Measurements from ENCODE around the gene CCER1. TPM values are rescaled to one million over a fixed set of nuclear protein-coding genes. Genes with fewer than 3 reads are reported as not detected.

CCER1 gene
- total and polyA plus RNA-seq, 4 experiments from 2014 or later, result not detected

DNA sequence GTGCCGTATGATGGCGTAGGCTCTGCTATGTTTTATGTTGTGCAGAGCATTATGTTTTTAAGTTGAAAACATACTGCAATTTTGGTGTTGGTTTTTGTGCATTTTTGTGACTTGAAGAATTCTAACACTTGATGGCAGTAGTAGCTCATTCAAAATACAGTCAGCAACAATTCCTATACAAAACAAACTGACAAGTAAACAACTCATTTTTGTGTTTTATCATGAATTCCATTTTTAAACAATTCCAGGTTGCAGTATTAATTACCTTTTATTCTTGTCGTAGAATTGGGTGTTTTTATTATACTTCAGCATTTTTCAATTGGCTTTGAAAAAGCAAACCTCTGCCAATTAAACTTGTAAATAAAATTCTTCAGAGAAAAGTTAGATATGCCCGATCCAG, 4.1 kb upstream of the CCER1 start:
- Mint-ChIP-seq H3K4me1 (no peaks in the 10 kb centered on the region), H3K9me3 (no peaks in the 10 kb centered on the region), H3K27me3 (no peaks in the 10 kb centered on the region), H3K4me3 (no peak overlapping the region), H3K27ac (no peak overlapping the region), H3K36me3 (no peaks in the 10 kb centered on the region)
- DNase-seq, result no peak
- Histone ChIP-seq H3K4me3 (ENCODE audit: low read length in 2 of 2) (no peak overlapping the region), H3K27ac (ENCODE audit: low read depth, low read length) (no peak overlapping the region), H3K9me3 (ENCODE audit: control insufficient read depth in 1 of 2, low read length in 2 of 2) (no peaks in the 10 kb centered on the region), H3K27me3 (ENCODE audit: insufficient read depth, low read length) (no peaks in the 10 kb centered on the region), H3K4me1 (ENCODE audit: insufficient read depth, low read length) (no peaks in the 10 kb centered on the region), H3K36me3 (ENCODE audit: insufficient read depth, low read length) (no peaks in the 10 kb centered on the region)
- ChIA-PET CTCF (ENCODE audit: partially characterized antibody) (interaction anchor here (0.8 to 2.8 kb wide), 4 partner anchors 10 to 1941 kb away, joined by 3 to 13 read pairs (median 4); no protein-coding TSS in a partner anchor), POLR2A (ENCODE audit: partially characterized antibody) (no interaction called here)
- intact Hi-C loops (cut with micrococcal nuclease), result loop anchor here (1.0 to 5.0 kb wide), 3 partner anchors 1416 to 1942 kb away; no protein-coding TSS in a partner anchor

DNA sequence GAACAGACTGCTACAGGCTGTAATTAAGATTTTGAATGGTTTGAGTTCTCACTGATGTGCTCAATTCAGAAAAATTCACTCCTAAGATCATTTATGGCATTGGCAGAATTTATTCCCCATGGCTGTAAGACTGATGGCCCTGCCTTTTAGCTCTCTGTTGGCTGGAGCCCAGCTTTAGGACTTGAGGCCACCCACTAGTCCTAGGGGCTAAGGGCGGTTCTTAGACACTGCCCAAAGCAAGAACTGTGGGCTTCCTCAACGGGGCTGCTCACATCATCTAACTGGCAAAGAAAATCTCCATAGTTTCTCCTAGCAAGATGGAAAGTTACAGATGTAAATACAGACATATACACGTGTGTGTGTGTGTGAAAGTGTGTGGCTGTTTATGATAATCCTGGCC, 3.4 kb upstream of the CCER1 start:
- Histone ChIP-seq H3K27me3 (ENCODE audit: insufficient read depth, low read length) (no peaks in the 10 kb centered on the region), H3K27ac (ENCODE audit: low read depth, low read length) (no peak overlapping the region), H3K36me3 (ENCODE audit: insufficient read depth, low read length) (no peaks in the 10 kb centered on the region), H3K4me3 (ENCODE audit: low read length in 2 of 2) (no peak overlapping the region), H3K4me1 (ENCODE audit: insufficient read depth, low read length) (no peaks in the 10 kb centered on the region), H3K9me3 (ENCODE audit: control insufficient read depth in 1 of 2, low read length in 2 of 2) (no peaks in the 10 kb centered on the region)
- H3K27ac Mint-ChIP-seq, result no peak overlapping the region
- intact Hi-C loops (cut with micrococcal nuclease), result loop anchor here (5.0 kb wide), 2 partner anchors 1491 to 1941 kb away; no protein-coding TSS in a partner anchor
- H3K36me3 Mint-ChIP-seq, result no peaks in the 10 kb centered on the region
- no peaks in the 10 kb centered on the region for H3K4me1 Mint-ChIP-seq
- CTCF ChIA-PET (ENCODE audit: partially characterized antibody), result interaction anchor here (1.5 to 2.8 kb wide), 3 partner anchors 13 to 1941 kb away, joined by 3 to 13 read pairs (median 7); no protein-coding TSS in a partner anchor
- peaks cover 0 to 3% of the 10 kb centered on the region in 2 donors for H3K27me3 Mint-ChIP-seq
- POLR2A ChIA-PET (ENCODE audit: partially characterized antibody), result no interaction called here
- H3K4me3 Mint-ChIP-seq, result no peak overlapping the region
- DNase-seq, result no peak
- no peaks in the 10 kb centered on the region for H3K9me3 Mint-ChIP-seq

DNA sequence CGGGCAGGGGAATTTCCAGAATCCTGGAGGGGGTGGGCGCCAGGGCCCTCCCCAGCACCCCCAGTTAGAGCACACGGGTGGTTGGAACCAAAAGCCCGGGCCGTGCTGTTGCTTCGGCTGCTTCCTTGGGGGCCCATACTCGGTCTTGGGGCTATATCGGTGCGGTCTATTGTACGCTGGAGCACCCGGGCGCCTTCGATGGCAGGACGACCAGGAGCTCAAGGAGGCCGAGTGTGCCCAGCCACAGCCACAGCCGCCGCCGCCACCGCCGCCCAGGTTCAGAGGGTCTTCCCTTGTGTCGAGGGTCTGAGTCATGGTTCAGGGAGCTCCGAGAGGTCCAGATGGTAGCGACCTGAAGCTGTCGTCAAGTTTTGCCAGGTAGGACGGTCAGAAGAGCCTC, 548 bp downstream of the CCER1 start:
- no peak overlapping the region for H3K4me3 Mint-ChIP-seq
- no peak overlapping the region for H3K27ac Mint-ChIP-seq
- Histone ChIP-seq H3K4me1 (ENCODE audit: insufficient read depth, low read length) (no peaks in the 10 kb centered on the region), H3K9me3 (ENCODE audit: control insufficient read depth in 1 of 2, low read length in 2 of 2) (no peaks in the 10 kb centered on the region), H3K27ac (ENCODE audit: low read depth, low read length) (no peak overlapping the region), H3K27me3 (ENCODE audit: insufficient read depth, low read length) (no peaks in the 10 kb centered on the region), H3K36me3 (ENCODE audit: insufficient read depth, low read length) (no peaks in the 10 kb centered on the region), H3K4me3 (ENCODE audit: low read length in 2 of 2) (no peak overlapping the region)
- ChIA-PET CTCF (ENCODE audit: partially characterized antibody) (no interaction called here), POLR2A (ENCODE audit: partially characterized antibody) (no interaction called here)
- H3K36me3 Mint-ChIP-seq, result no peaks in the 10 kb centered on the region
- H3K27me3 Mint-ChIP-seq, result peaks cover 0 to 3% of the 10 kb centered on the region in 2 donors
- no peak for DNase-seq
- no peaks in the 10 kb centered on the region for H3K9me3 Mint-ChIP-seq
- intact Hi-C loops (cut with micrococcal nuclease), result no loop called here
- no peaks in the 10 kb centered on the region for H3K4me1 Mint-ChIP-seq

DNA sequence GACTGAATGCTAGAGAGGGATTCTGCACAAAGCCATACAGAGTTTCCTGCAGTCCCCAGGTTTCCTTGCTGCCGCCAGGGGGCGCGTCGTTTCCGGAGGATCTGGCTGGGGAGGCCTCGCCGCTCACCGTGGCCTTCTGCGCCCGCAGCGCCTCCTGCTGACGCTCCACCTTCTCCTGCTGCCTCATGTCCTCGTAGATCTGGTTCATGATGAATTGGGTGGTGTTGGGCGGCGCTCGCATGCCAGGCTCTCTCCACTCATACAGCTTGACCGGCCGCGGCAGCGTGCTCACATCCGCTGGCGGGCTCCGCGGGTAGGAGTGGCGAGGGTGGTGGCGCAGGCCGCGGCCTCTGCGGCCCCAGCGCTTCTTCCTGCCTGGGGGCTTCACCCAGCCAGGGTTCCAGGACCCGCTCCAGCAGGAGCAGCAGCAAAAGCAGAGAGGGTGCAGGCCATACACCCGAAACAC, 987 bp downstream of the CCER1 start:
- no peak overlapping the region for H3K4me3 ChIP-seq (ENCODE audit: low read length in 2 of 2)
- Mint-ChIP-seq H3K27ac (no peak overlapping the region), H3K27me3 (peaks cover 0 to 3% of the 10 kb centered on the region in 2 donors), H3K4me3 (no peak overlapping the region), H3K4me1 (no peaks in the 10 kb centered on the region), H3K9me3 (no peaks in the 10 kb centered on the region), H3K36me3 (no peaks in the 10 kb centered on the region)
- no peaks in the 10 kb centered on the region for H3K4me1 ChIP-seq (ENCODE audit: insufficient read depth, low read length)
- CTCF ChIA-PET (ENCODE audit: partially characterized antibody), result no interaction called here
- no peak overlapping the region for H3K27ac ChIP-seq (ENCODE audit: low read depth, low read length)
- POLR2A ChIA-PET (ENCODE audit: partially characterized antibody), result no interaction called here
- no peaks in the 10 kb centered on the region for H3K27me3 ChIP-seq (ENCODE audit: insufficient read depth, low read length)
- H3K36me3 ChIP-seq (ENCODE audit: insufficient read depth, low read length), result no peaks in the 10 kb centered on the region
- intact Hi-C loops (cut with micrococcal nuclease), result no loop called here
- H3K9me3 ChIP-seq (ENCODE audit: control insufficient read depth in 1 of 2, low read length in 2 of 2), result no peaks in the 10 kb centered on the region
- DNase-seq, result no peak

DNA sequence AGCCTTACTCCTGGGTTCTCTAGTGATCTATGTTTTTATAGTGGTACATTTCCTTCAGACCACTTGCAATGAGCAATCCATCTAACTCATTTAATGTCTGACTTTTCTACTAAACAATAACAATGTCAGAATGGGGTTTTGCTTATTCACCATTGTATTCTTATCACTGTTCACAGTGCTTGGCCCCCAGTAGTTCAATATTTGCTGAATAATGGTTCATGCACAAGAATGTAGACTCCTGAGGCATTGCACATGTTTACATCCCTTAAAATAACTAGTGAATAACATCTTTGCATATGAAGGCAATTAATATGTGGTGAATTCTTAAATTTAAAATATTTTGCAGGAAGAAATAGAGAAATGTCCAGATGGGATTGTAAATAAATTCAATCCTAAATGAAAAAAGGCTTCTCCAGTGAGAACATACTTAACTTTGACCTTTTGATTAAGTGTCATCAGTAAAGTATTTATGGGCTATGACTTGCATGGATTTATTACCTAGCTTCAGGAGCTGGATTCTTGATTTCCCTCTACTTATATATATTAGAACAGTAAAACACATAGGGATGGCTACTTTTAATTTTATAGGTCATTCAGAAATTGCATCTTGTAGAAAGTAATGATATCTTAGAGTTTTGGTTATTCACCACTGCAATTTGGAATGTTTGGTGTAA, 3.4 kb downstream of the CCER1 start:
- Mint-ChIP-seq H3K36me3 (no peaks in the 10 kb centered on the region), H3K27me3 (peaks cover 0 to 3% of the 10 kb centered on the region in 2 donors), H3K4me1 (no peaks in the 10 kb centered on the region), H3K4me3 (no peak overlapping the region), H3K27ac (no peak overlapping the region), H3K9me3 (no peaks in the 10 kb centered on the region)
- H3K27me3 ChIP-seq (ENCODE audit: insufficient read depth, low read length), result no peaks in the 10 kb centered on the region
- H3K9me3 ChIP-seq (ENCODE audit: control insufficient read depth in 1 of 2, low read length in 2 of 2), result no peaks in the 10 kb centered on the region
- no peak for DNase-seq
- no peaks in the 10 kb centered on the region for H3K4me1 ChIP-seq (ENCODE audit: insufficient read depth, low read length)
- no peaks in the 10 kb centered on the region for H3K36me3 ChIP-seq (ENCODE audit: insufficient read depth, low read length)
- ChIA-PET POLR2A (ENCODE audit: partially characterized antibody) (no interaction called here), CTCF (ENCODE audit: partially characterized antibody) (interaction anchor here (1.1 to 1.2 kb wide), 2 partner anchors 8 to 10 kb away, joined by 3 to 4 read pairs; no protein-coding TSS in a partner anchor)
- intact Hi-C loops (cut with micrococcal nuclease), result no loop called here
- H3K4me3 ChIP-seq (ENCODE audit: low read length in 2 of 2), result no peak overlapping the region
- H3K27ac ChIP-seq (ENCODE audit: low read depth, low read length), result no peak overlapping the region

DNA sequence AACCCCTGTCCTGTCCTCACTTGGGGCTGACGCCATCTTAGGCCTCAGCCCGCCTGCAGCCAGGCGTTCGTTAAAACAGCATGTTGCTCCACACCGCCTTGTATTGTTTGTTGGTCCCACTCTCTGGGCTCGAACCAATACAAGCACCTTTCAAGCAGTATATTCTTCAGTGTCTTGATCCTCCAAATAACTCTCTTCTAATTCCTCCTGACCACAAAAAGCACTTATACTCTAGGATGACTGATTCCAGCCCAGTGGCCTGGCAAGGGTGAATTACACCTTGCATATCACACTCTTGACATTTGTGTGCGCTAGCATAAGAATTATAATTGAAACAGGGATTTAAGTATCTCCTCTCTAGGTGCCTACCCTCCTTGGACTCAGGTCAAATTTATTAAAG, 7.1 kb downstream of the CCER1 start:
- Histone ChIP-seq H3K4me1 (ENCODE audit: insufficient read depth, low read length) (no peaks in the 10 kb centered on the region), H3K4me3 (ENCODE audit: low read length in 2 of 2) (no peak overlapping the region), H3K9me3 (ENCODE audit: control insufficient read depth in 1 of 2, low read length in 2 of 2) (no peaks in the 10 kb centered on the region), H3K27ac (ENCODE audit: low read depth, low read length) (no peak overlapping the region), H3K27me3 (ENCODE audit: insufficient read depth, low read length) (no peaks in the 10 kb centered on the region), H3K36me3 (ENCODE audit: insufficient read depth, low read length) (no peaks in the 10 kb centered on the region)
- no peaks in the 10 kb centered on the region for H3K27me3 Mint-ChIP-seq
- H3K27ac Mint-ChIP-seq, result no peak overlapping the region
- H3K36me3 Mint-ChIP-seq, result no peaks in the 10 kb centered on the region
- ChIA-PET CTCF (ENCODE audit: partially characterized antibody) (interaction anchor here (1.2 kb wide), 1 partner anchor 11 kb away, joined by 3 read pairs; no protein-coding TSS in a partner anchor), POLR2A (ENCODE audit: partially characterized antibody) (no interaction called here)
- H3K4me3 Mint-ChIP-seq, result no peak overlapping the region
- intact Hi-C loops (cut with micrococcal nuclease), result loop anchor here (10.0 kb wide), 1 partner anchor 1707 kb away; no protein-coding TSS in a partner anchor
- no peak for DNase-seq
- H3K4me1 Mint-ChIP-seq, result no peaks in the 10 kb centered on the region
- H3K9me3 Mint-ChIP-seq, result no peaks in the 10 kb centered on the region

DNA sequence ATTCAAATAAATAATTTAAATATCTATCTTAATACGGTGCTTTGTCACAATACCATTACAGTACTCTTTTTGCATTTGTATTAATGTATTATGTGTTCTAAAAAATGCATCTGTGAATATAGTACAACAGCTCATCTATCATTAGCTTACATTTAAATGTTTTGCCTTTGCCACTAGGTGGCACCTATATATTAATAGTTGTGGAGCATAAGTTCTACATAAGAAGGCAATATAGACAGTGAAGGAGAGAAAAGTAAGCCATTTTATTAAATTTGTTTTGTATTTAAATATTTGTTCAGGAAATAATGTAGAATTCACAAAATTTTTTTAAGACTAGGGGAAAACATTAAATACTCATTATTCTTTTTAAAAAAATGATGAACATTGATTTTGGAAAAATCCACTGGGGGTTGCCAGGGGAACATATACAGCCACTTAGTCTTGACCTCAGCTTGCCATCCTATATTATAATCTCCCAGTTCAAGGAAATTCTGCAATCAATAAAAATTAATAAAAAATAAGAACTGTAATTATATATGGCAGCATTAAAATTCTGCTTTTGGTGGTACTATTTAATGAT, 9.8 kb downstream of the CCER1 start:
- H3K4me3 ChIP-seq (ENCODE audit: low read length in 2 of 2), result no peak overlapping the region
- H3K36me3 Mint-ChIP-seq, result no peaks in the 10 kb centered on the region
- DNase-seq, result peak in 2 of 5 donors; percentile 6 to 9
- H3K36me3 ChIP-seq (ENCODE audit: insufficient read depth, low read length), result no peaks in the 10 kb centered on the region
- CTCF ChIA-PET (ENCODE audit: partially characterized antibody), result interaction anchor here (0.6 to 2.0 kb wide), 5 partner anchors 8 to 953 kb away, joined by 3 to 7 read pairs (median 4); no protein-coding TSS in a partner anchor
- H3K9me3 ChIP-seq (ENCODE audit: control insufficient read depth in 1 of 2, low read length in 2 of 2), result no peaks in the 10 kb centered on the region
- intact Hi-C loops (cut with micrococcal nuclease), result loop anchor here (1.0 to 10.0 kb wide), 2 partner anchors 410 to 1710 kb away; no protein-coding TSS in a partner anchor
- H3K27me3 Mint-ChIP-seq, result peaks cover 0 to 2% of the 10 kb centered on the region in 2 donors
- no peak overlapping the region for H3K4me3 Mint-ChIP-seq
- no peaks in the 10 kb centered on the region for H3K4me1 Mint-ChIP-seq
- POLR2A ChIA-PET (ENCODE audit: partially characterized antibody), result no interaction called here
- H3K27me3 ChIP-seq (ENCODE audit: insufficient read depth, low read length), result no peaks in the 10 kb centered on the region
- H3K27ac ChIP-seq (ENCODE audit: low read depth, low read length), result no peak overlapping the region
- no peak overlapping the region for H3K27ac Mint-ChIP-seq
- no peaks in the 10 kb centered on the region for H3K9me3 Mint-ChIP-seq
- H3K4me1 ChIP-seq (ENCODE audit: insufficient read depth, low read length), result no peaks in the 10 kb centered on the region
